Thymus (tissue), 11 donors: ENCODE results near the gene MSL3. TPM values are rescaled to one million over a fixed set of nuclear protein-coding genes. Genes with fewer than 3 reads are reported as not detected.

ENCODE experiments used
- DNase-seq, 9 donors: peaks; one replicate each; pipeline ENCODE4 v3.0.0-alpha.2; 2013; ENCODE audit warnings: low spot score in 9 of 9, low read depth in 6 of 9, missing footprints in 1 of 9
- H3K27ac ChIP-seq, 2 donors: one replicate each; pipeline ENCODE4 v1.5.1; 2013; ENCODE audit warnings: control low read depth in 1 of 2, low read depth in 1 of 2, low read length in 1 of 2, mild to moderate bottlenecking in 1 of 2, moderate library complexity in 1 of 2
- H3K27me3 ChIP-seq, 2 donors: one replicate each; pipeline ENCODE4 v1.5.1; 2013; ENCODE audit warnings: low read length in 1 of 2; ENCODE audit not compliant: control insufficient read depth in 2 of 2, insufficient read depth in 1 of 2
- H3K36me3 ChIP-seq, 2 donors: one replicate each; pipeline ENCODE4 v1.5.1; 2013; ENCODE audit warnings: low read length in 1 of 2, mild to moderate bottlenecking in 1 of 2, moderate library complexity in 1 of 2; ENCODE audit not compliant: control insufficient read depth in 2 of 2, insufficient read depth in 2 of 2
- H3K4me1 ChIP-seq, 2 donors: one replicate each; pipeline ENCODE4 v1.5.1; 2013; ENCODE audit warnings: low read length in 2 of 2; ENCODE audit not compliant: control insufficient read depth in 2 of 2, insufficient read depth in 2 of 2
- H3K4me3 ChIP-seq, 2 donors: one replicate each; pipeline ENCODE4 v1.5.1; 2013; ENCODE audit warnings: low read length in 2 of 2, control low read depth in 1 of 2, mild to moderate bottlenecking in 1 of 2
- H3K9me3 ChIP-seq, 2 donors: one replicate each; pipeline ENCODE4 v1.5.1; 2013; ENCODE audit warnings: low read length in 1 of 2, mild to moderate bottlenecking in 1 of 2; ENCODE audit not compliant: control insufficient read depth in 2 of 2, insufficient read depth in 1 of 2
- WGBS: extraction: QIAGEN DNeasy Blood & Tissue Kit; methylation state at CpG from one replicate; pipeline ENCODE4 v1.1.7; 2013; 5-methylcytosine and 5-hydroxymethylcytosine counted together
- polyA plus RNA-seq: library from polyadenylated mRNA; stranded (reverse); fragments of 200-250 nt; gene quantifications from one replicate; pipeline ENCODE4 v1.2.3, GENCODE V29; 2013
- total RNA-seq: library from RNA; stranded (reverse); fragments of 120-200 nt; gene quantifications from one replicate; pipeline ENCODE4 v1.2.4, GENCODE V29; 2013
- donor health status: healthy.

The MSL3 gene
- total and polyA plus RNA-seq, 2 donors, result 59.3 to 194 TPM

DNA sequence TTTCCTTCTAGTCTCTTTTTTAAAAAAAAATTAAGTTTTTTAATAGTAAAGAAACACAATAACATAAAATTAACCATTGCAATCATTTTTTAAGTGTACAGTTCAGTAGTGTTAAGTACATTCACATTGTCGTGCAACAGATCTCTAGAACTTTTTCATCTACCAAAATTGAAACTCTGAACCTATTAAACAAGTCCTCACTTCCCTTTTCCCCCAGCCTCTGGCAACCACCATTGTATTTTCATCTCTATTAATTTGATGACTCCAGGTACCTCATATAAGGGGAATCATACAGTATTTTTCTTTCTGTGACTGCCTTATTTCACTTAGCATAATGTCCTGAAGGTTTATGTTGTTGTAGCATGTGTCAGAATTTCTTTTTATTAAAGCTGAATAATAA lies 31.8 kb downstream of the MSL3 start:
- H3K4me3 ChIP-seq, result no peak overlapping the region
- H3K36me3 ChIP-seq, result no peaks in the 10 kb centered on the region
- WGBS, result 47% methylated on average over 1 of the region's 1 CpG
- no peak for DNase-seq
- no peaks in the 10 kb centered on the region for H3K27me3 ChIP-seq
- H3K4me1 ChIP-seq, result peaks cover 15 to 37% of the 10 kb centered on the region in 2 donors
- no peak overlapping the region for H3K27ac ChIP-seq
- no peaks in the 10 kb centered on the region for H3K9me3 ChIP-seq

DNA sequence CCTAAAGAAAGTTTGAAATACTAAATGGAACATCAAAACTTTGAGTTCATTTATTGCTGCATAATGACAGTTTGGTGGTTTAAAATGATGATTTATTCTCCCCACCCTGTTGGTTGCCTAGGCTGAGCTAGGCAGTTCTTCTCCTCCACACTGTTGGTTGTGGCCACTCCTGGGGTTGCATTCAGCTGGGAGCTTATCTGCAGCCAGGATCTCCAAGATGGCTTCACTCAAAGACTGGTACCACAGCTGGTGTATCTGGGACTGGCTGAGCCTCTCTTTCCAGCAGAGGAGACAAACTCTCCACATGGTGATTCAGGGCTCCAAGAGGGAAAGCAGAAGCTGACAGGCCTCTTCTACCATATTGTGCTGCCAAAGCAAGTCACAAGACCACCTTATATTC lies 33.1 kb downstream of the MSL3 start:
- no peaks in the 10 kb centered on the region for H3K27me3 ChIP-seq
- H3K27ac ChIP-seq, result peak overlapping the region; percentile 15 to 86
- no peaks in the 10 kb centered on the region for H3K36me3 ChIP-seq
- DNase-seq, result peak in 3 of 9 donors; percentile 32 to 62 (median 37)
- no peaks in the 10 kb centered on the region for H3K9me3 ChIP-seq
- H3K4me1 ChIP-seq, result peaks cover 15 to 37% of the 10 kb centered on the region in 2 donors
- no peak overlapping the region for H3K4me3 ChIP-seq

DNA sequence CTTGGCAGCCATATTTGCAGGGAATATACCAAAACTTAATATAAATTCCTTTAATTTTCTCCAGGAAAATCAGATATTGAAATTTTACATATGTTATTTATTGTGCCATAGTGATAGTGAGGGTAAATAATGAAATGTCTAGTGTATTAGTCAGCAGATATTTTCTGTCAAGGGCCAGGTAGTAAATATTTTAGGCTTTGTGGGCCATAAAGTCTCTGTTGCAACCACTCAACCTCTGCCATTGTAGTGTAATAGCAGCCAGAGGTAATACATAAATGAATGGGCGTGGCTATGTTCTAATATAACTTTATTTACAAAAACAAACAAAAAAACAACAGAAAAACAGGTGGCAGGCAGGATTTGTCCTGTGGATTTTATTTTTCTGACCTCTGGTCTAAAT lies 33.5 kb downstream of the MSL3 start:
- Histone ChIP-seq H3K4me3 (no peak overlapping the region), H3K36me3 (no peaks in the 10 kb centered on the region), H3K4me1 (peaks cover 15 to 37% of the 10 kb centered on the region in 2 donors), H3K27ac (peak overlapping the region in 1 of 2 donors; percentile 86), H3K9me3 (no peaks in the 10 kb centered on the region), H3K27me3 (no peaks in the 10 kb centered on the region)
- no peak for DNase-seq
- 100% methylated on average over 1 of the region's 1 CpG for WGBS

DNA sequence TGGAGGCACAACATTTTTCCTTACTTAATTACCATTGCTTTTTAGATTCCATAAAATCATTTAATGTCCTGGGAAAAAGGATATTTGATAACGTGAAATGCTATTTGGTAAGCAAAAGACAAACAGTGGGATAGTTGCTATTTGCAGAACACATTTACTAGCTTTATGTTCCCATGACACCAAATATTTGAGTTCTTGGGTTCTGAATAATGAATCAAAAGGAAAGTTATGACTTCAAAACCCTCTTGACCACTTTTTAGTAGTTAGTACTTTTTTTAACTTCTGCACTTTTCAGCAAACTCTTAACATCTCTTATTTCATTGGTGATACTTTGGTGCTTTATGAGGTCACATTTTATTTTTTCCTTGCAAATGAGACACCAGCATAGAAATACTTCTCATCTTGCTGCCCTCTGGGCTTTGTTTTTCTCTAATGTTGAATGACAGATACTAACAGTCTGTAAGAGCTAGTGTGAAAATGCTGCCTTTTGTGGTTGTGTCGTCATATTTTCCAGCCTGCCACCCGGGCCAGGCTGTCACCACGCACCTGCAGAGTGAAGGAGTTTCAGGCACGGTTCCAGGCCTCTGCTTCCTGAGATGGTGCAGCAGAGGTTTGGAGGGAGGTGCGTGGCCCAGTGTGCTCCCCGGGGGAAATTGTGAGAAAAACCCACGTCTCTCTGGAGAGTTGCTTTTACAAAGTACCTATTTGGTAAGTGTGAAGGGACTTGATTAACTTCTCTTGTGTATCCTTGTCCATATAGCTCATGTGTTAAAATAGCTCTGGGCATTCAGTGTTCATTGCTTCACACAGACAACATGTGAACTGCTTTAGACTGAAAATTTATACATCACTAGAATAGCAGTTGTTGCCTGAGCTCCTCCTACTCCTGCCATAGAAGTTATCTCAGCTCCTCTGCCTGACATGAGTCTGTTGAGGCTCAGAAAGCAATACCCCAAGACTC lies 34.7 kb downstream of the MSL3 start:
- H3K27ac ChIP-seq, result peak overlapping the region; percentile 86 to 87
- peak overlapping the region in 1 of 2 donors; percentile 27 for H3K4me3 ChIP-seq
- no peaks in the 10 kb centered on the region for H3K9me3 ChIP-seq
- WGBS, result 11% methylated on average over 8 of the region's 8 CpGs
- H3K36me3 ChIP-seq, result no peaks in the 10 kb centered on the region
- no peaks in the 10 kb centered on the region for H3K27me3 ChIP-seq
- peaks cover 15 to 32% of the 10 kb centered on the region in 2 donors for H3K4me1 ChIP-seq
- peak in 8 of 9 donors; percentile 36 to 85 (median 68) for DNase-seq

DNA sequence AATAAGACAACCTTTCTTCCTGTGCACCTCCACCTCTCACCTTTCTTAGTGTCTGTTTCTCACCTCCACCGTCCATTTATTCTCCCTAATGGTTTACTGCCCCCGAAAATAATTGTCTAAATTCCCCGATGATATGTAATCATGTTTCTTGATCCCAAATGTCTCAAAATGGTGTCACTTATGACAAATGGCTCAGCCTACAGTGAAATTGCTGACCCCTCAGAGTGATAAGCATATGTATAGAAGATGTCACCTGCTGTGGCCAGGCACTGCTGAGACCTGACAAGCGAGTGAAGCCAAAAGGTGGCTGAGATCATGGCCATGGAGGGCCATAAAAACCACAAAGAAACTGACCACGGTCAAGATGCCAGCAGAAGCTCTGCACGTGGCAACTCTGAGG lies 35.7 kb downstream of the MSL3 start:
- Histone ChIP-seq H3K27ac (peak overlapping the region in 1 of 2 donors; percentile 86), H3K36me3 (no peaks in the 10 kb centered on the region), H3K9me3 (no peaks in the 10 kb centered on the region), H3K4me1 (peaks cover 15 to 30% of the 10 kb centered on the region in 2 donors), H3K27me3 (no peaks in the 10 kb centered on the region), H3K4me3 (no peak overlapping the region)
- 98% methylated on average over 6 of the region's 6 CpGs for WGBS
- DNase-seq, result no peak

GRCh38 chrX:11813341-11813740 lies 55.3 kb downstream of the MSL3 start:
- no peaks in the 10 kb centered on the region for H3K27me3 ChIP-seq
- DNase-seq, result no peak
- H3K4me1 ChIP-seq, result no peaks in the 10 kb centered on the region
- no peak overlapping the region for H3K27ac ChIP-seq
- 22% methylated on average over 2 of the region's 2 CpGs for WGBS
- no peaks in the 10 kb centered on the region for H3K9me3 ChIP-seq
- H3K4me3 ChIP-seq, result no peak overlapping the region
- no peaks in the 10 kb centered on the region for H3K36me3 ChIP-seq

Other genes starting within 250 kb of the MSL3 start
- gene ARHGAP6, start 92.3 kb upstream of the MSL3 start, total RNA-seq, result 0.71 TPM
- 2.3 TPM for gene ARHGAP6, start 92.3 kb upstream of the MSL3 start, polyA plus RNA-seq